ENCODE results near the gene LRRC41.

- TF ChIP-seq CTCF (conservative IDR thresholded peaks at IDR 0.05; ENCODE audit: low read depth in 2 of 2) (no peak), EZH2phosphoT487 (IDR thresholded peaks at IDR 0.05; ENCODE audit: unreplicated experiment) (no peak), REST (IDR thresholded peaks at IDR 0.05; ENCODE audit: unreplicated experiment) (no peak), CREB1 (CRISPR knock-in tag; IDR thresholded peaks at IDR 0.05; ENCODE audit: low read depth) (no peak)
Observed at GRCh38 chr1:46280092-46280491, 23.3 kb downstream of the LRRC41 start.

Data from GM23338 (cell line).